ENCODE results near the gene COL21A1.

The COL21A1 gene

GRCh38 chr6:56043761-56044160, 203.6 kb downstream of the COL21A1 start:
- in situ Hi-C loops (cut with HindIII; ENCODE audit: low pct_unique_long_range_greater_than_20kb, low sequenced_read_pairs) = no loop called here
- no peak for DNase-seq (ENCODE audit: low read depth in 1 of 2, low spot score in 1 of 2)
- no peak for TF ChIP-seq JUND (IDR thresholded peaks at IDR 0.05; ENCODE audit: low read depth)

- no peak for DNase-seq (ENCODE audit: low read depth in 1 of 2, low spot score in 1 of 2)
- TF ChIP-seq JUND (IDR thresholded peaks at IDR 0.05; ENCODE audit: low read depth) = no peak
- in situ Hi-C loops (cut with HindIII; ENCODE audit: low pct_unique_long_range_greater_than_20kb, low sequenced_read_pairs) = no loop called here
Measured at GRCh38 chr6:56043076-56043475, 204.3 kb downstream of the COL21A1 start.

GRCh38 chr6:56041591-56041990, 205.8 kb downstream of the COL21A1 start:
- DNase-seq (ENCODE audit: low read depth in 1 of 2, low spot score in 1 of 2) = no peak
- in situ Hi-C loops (cut with HindIII; ENCODE audit: low pct_unique_long_range_greater_than_20kb, low sequenced_read_pairs) = no loop called here
- TF ChIP-seq JUND (IDR thresholded peaks at IDR 0.05; ENCODE audit: low read depth) = no peak

GRCh38 chr6:56040889-56041301, 206.5 kb downstream of the COL21A1 start:
- DNase-seq (ENCODE audit: low read depth in 1 of 2, low spot score in 1 of 2) = no peak
- TF ChIP-seq JUND (IDR thresholded peaks at IDR 0.05; ENCODE audit: low read depth) = no peak
- in situ Hi-C loops (cut with HindIII; ENCODE audit: low pct_unique_long_range_greater_than_20kb, low sequenced_read_pairs) = no loop called here

GRCh38 chr6:56040223-56040622, 207.2 kb downstream of the COL21A1 start:
- no peak for DNase-seq (ENCODE audit: low read depth in 1 of 2, low spot score in 1 of 2)
- in situ Hi-C loops (cut with HindIII; ENCODE audit: low pct_unique_long_range_greater_than_20kb, low sequenced_read_pairs) = no loop called here
- TF ChIP-seq JUND (IDR thresholded peaks at IDR 0.05; ENCODE audit: low read depth) = no peak

GRCh38 chr6:56038764-56039163, 208.6 kb downstream of the COL21A1 start:
- no peak for TF ChIP-seq JUND (IDR thresholded peaks at IDR 0.05; ENCODE audit: low read depth)
- in situ Hi-C loops (cut with HindIII; ENCODE audit: low pct_unique_long_range_greater_than_20kb, low sequenced_read_pairs) = no loop called here
- no peak for DNase-seq (ENCODE audit: low read depth in 1 of 2, low spot score in 1 of 2)

- TF ChIP-seq JUND (IDR thresholded peaks at IDR 0.05; ENCODE audit: low read depth) = no peak
- in situ Hi-C loops (cut with HindIII; ENCODE audit: low pct_unique_long_range_greater_than_20kb, low sequenced_read_pairs) = no loop called here
Measured at GRCh38 chr6:56037601-56038000, 209.8 kb downstream of the COL21A1 start.

GRCh38 chr6:56036916-56037600, 210.3 kb downstream of the COL21A1 start:
- in situ Hi-C loops (cut with HindIII; ENCODE audit: low pct_unique_long_range_greater_than_20kb, low sequenced_read_pairs) = no loop called here
- TF ChIP-seq JUND (IDR thresholded peaks at IDR 0.05; ENCODE audit: low read depth) = no peak

More at GRCh38 chr6:56037601-56038000, 209.8 kb downstream of the COL21A1 start:
- DNase-seq (ENCODE audit: low read depth in 1 of 2, low spot score in 1 of 2) = no peak

GRCh38 chr6:56033401-56033800, 214.0 kb downstream of the COL21A1 start:
- TF ChIP-seq JUND (IDR thresholded peaks at IDR 0.05; ENCODE audit: low read depth) = no peak
- no peak for DNase-seq (ENCODE audit: low read depth in 1 of 2, low spot score in 1 of 2)
- in situ Hi-C loops (cut with HindIII; ENCODE audit: low pct_unique_long_range_greater_than_20kb, low sequenced_read_pairs) = no loop called here

More at GRCh38 chr6:56036916-56037600, 210.3 kb downstream of the COL21A1 start:
- no peak for DNase-seq (ENCODE audit: low read depth in 1 of 2, low spot score in 1 of 2)

GRCh38 chr6:56032715-56033260, 214.6 kb downstream of the COL21A1 start:
- DNase-seq (ENCODE audit: low read depth in 1 of 2, low spot score in 1 of 2) = no peak
- in situ Hi-C loops (cut with HindIII; ENCODE audit: low pct_unique_long_range_greater_than_20kb, low sequenced_read_pairs) = no loop called here
- no peak for TF ChIP-seq JUND (IDR thresholded peaks at IDR 0.05; ENCODE audit: low read depth)

- no peak for TF ChIP-seq JUND (IDR thresholded peaks at IDR 0.05; ENCODE audit: low read depth)
- in situ Hi-C loops (cut with HindIII; ENCODE audit: low pct_unique_long_range_greater_than_20kb, low sequenced_read_pairs) = no loop called here
Measured at GRCh38 chr6:56027865-56028264, 219.5 kb downstream of the COL21A1 start.

GRCh38 chr6:56026455-56027180, 220.8 kb downstream of the COL21A1 start:
- in situ Hi-C loops (cut with HindIII; ENCODE audit: low pct_unique_long_range_greater_than_20kb, low sequenced_read_pairs) = no loop called here
- DNase-seq (ENCODE audit: low read depth in 1 of 2, low spot score in 1 of 2) = no peak
- TF ChIP-seq JUND (IDR thresholded peaks at IDR 0.05; ENCODE audit: low read depth) = no peak

More at GRCh38 chr6:56027865-56028264, 219.5 kb downstream of the COL21A1 start:
- DNase-seq (ENCODE audit: low read depth in 1 of 2, low spot score in 1 of 2) = no peak

- in situ Hi-C loops (cut with HindIII; ENCODE audit: low pct_unique_long_range_greater_than_20kb, low sequenced_read_pairs) = no loop called here
- no peak for TF ChIP-seq JUND (IDR thresholded peaks at IDR 0.05; ENCODE audit: low read depth)
Measured at GRCh38 chr6:56025795-56026194, 221.6 kb downstream of the COL21A1 start.

More at GRCh38 chr6:56025795-56026194, 221.6 kb downstream of the COL21A1 start:
- no peak for DNase-seq (ENCODE audit: low read depth in 1 of 2, low spot score in 1 of 2)

Data from T47D (cell line).